ENCODE data around the gene LCN1. TPM values are rescaled to one million over a fixed set of nuclear protein-coding genes. Genes with fewer than 3 reads are reported as not detected.

The LCN1 gene
- total and polyA plus RNA-seq, 3 donors from 2014 or later = 2.7 TPM; not detected in 2

GRCh38 chr9:135505406-135506187 is 15.6 kb upstream of the LCN1 start:
- DNase-seq = no peak
- peaks cover 12% of the 10 kb centered on the region for H3K4me1 ChIP-seq
- WGBS, 2 donors = 85 to 96% methylated on average over 5 to 24 of the region's 24 CpGs
- H3K27me3 ChIP-seq = no peaks in the 10 kb centered on the region
- H3K9me3 ChIP-seq = no peaks in the 10 kb centered on the region
- no peak overlapping the region for H3K27ac ChIP-seq
- intact Hi-C loops (cut with DNase I; ENCODE audit: low total_unique reads) = no loop called here
- H3K36me3 ChIP-seq (ENCODE audit: low read depth, missing control alignments) = no peaks in the 10 kb centered on the region
- H3K4me3 ChIP-seq = no peak overlapping the region
- TF ChIP-seq POLR2A (IDR thresholded peaks at IDR 0.05) (no peak), CTCF (IDR thresholded peaks at IDR 0.05) (no peak)

- no peaks in the 10 kb centered on the region for H3K9me3 ChIP-seq
- H3K36me3 ChIP-seq (ENCODE audit: low read depth, missing control alignments) = no peaks in the 10 kb centered on the region
- intact Hi-C loops (cut with DNase I; ENCODE audit: low total_unique reads) = no loop called here
- no peak for DNase-seq
- peaks cover 6% of the 10 kb centered on the region for H3K4me1 ChIP-seq
- TF ChIP-seq CTCF (IDR thresholded peaks at IDR 0.05) (no peak), POLR2A (IDR thresholded peaks at IDR 0.05) (no peak)
- no peaks in the 10 kb centered on the region for H3K27me3 ChIP-seq
- no peak overlapping the region for H3K27ac ChIP-seq
- 68 to 78% methylated on average over 6 to 14 of the region's 14 CpGs for WGBS, 2 donors
- H3K4me3 ChIP-seq = no peak overlapping the region
These were observed 14.7 kb upstream of the LCN1 start for GRCh38 chr9:135506327-135507103.

- H3K27ac ChIP-seq = no peak overlapping the region
- intact Hi-C loops (cut with DNase I; ENCODE audit: low total_unique reads) = no loop called here
- no peak for DNase-seq
- no peak overlapping the region for H3K4me3 ChIP-seq
- no peak for TF ChIP-seq CTCF (IDR thresholded peaks at IDR 0.05)
- TF ChIP-seq POLR2A (IDR thresholded peaks at IDR 0.05) = no peak
- H3K27me3 ChIP-seq = no peaks in the 10 kb centered on the region
- H3K9me3 ChIP-seq = no peaks in the 10 kb centered on the region
- H3K36me3 ChIP-seq (ENCODE audit: low read depth, missing control alignments) = no peaks in the 10 kb centered on the region
- H3K4me1 ChIP-seq = no peaks in the 10 kb centered on the region
- WGBS, 2 donors = 89 to 93% methylated on average over 18 to 23 of the region's 23 CpGs
These were observed 13.9 kb upstream of the LCN1 start for GRCh38 chr9:135507104-135508035.

- H3K27me3 ChIP-seq = no peaks in the 10 kb centered on the region
- WGBS, 2 donors = 92 to 94% methylated on average over 7 to 9 of the region's 9 CpGs
- intact Hi-C loops (cut with DNase I; ENCODE audit: low total_unique reads) = no loop called here
- H3K9me3 ChIP-seq = no peaks in the 10 kb centered on the region
- no peak for DNase-seq
- H3K27ac ChIP-seq = no peak overlapping the region
- H3K36me3 ChIP-seq (ENCODE audit: low read depth, missing control alignments) = no peaks in the 10 kb centered on the region
- H3K4me1 ChIP-seq = no peaks in the 10 kb centered on the region
- H3K4me3 ChIP-seq = no peak overlapping the region
- no peak for TF ChIP-seq CTCF (IDR thresholded peaks at IDR 0.05)
These were observed 12.9 kb upstream of the LCN1 start for GRCh38 chr9:135508211-135508820.
